SK-N-SH (cell line): ENCODE data around the gene FFAR2. TPM values are rescaled to one million over a fixed set of nuclear protein-coding genes. Genes with fewer than 3 reads are reported as not detected.

Source experiments
- CTCF ChIA-PET: fragments of 300-600, 350-600 bp; formaldehyde crosslinking; extraction: SDS; loops from one replicate; lab custom pipeline; 2021; lab: Yijun Ruan, JAX
- POLR2A ChIA-PET: fragments of 350-600 bp; sonication (Branson Sonifier 250); formaldehyde crosslinking; extraction: SDS; loops from one replicate; lab custom pipeline; 2020; ENCODE audit warnings: antibody characterized with exemption, inconsistent platforms; lab: Yijun Ruan, JAX
- DNase-seq: peaks from one replicate; pipeline ENCODE4 v3.0.0; 2012
- H2AFZ ChIP-seq: fragments of 200-600 bp; sonication (generic); 2 replicates; pipeline ENCODE4 v1.8.1; 2016; ENCODE audit warnings: antibody characterized with exemption, mild to moderate bottlenecking, low read depth
- H3F3A ChIP-seq: fragments of 200-600 bp; sonication (generic); replicated peaks from 2 replicates; pipeline ENCODE3; 2016; ENCODE audit warnings: antibody characterized with exemption, mild to moderate bottlenecking; ENCODE audit not compliant: insufficient read depth
- H3K27ac ChIP-seq, 2 experiments: fragments of 200-500 bp in 1 of 2; fragments of 200-600 bp in 1 of 2; sonication (Bioruptor generic) in 1 of 2; sonication (generic), shearing (Covaris generic) in 1 of 2; 2 replicates each; pipeline versions ENCODE4 v1.5.1 to v1.6.1; 2014 to 2016; ENCODE audit warnings: low read depth in 2 of 2, inconsistent platforms in 1 of 2, low read length in 1 of 2, mild to moderate bottlenecking in 1 of 2, mixed read lengths in 1 of 2
- H3K27me3 ChIP-seq: fragments of 200-600 bp; sonication (generic), shearing (Covaris generic); 2 replicates; pipeline ENCODE4 v1.6.1; 2016; ENCODE audit warnings: mixed run types; ENCODE audit not compliant: insufficient read depth
- H3K36me3 ChIP-seq, 2 experiments: fragments of 200-500 bp in 1 of 2; fragments of 200-600 bp in 1 of 2; sonication (Bioruptor generic) in 1 of 2; sonication (generic) in 1 of 2; replicated peaks in 1 of 2; 2 replicates each; pipeline versions ENCODE3 to v1.5.1; 2014 to 2016; ENCODE audit warnings: low read length in 1 of 2, mild to moderate bottlenecking in 1 of 2; ENCODE audit not compliant: insufficient read depth in 2 of 2, control insufficient read depth in 1 of 2
- H3K4me1 ChIP-seq, 2 experiments: fragments of 200-500 bp in 1 of 2; fragments of 200-600 bp in 1 of 2; sonication (Bioruptor generic) in 1 of 2; sonication (generic), shearing (Covaris generic) in 1 of 2; 2 replicates each; pipeline versions ENCODE4 v1.5.1 to v1.6.1; 2014 to 2016; ENCODE audit warnings: low read depth in 1 of 2, low read length in 1 of 2, mixed run types in 1 of 2; ENCODE audit not compliant: insufficient read depth in 2 of 2, control insufficient read depth in 1 of 2
- H3K4me2 ChIP-seq: fragments of 200-600 bp; sonication (generic), shearing (Covaris generic); 2 replicates; pipeline ENCODE4 v1.6.1; 2017; ENCODE audit warnings: mixed run types
- H3K4me3 ChIP-seq, 2 experiments: fragments of 200-500 bp in 1 of 2; fragments of 200-600 bp in 1 of 2; sonication (Bioruptor generic) in 1 of 2; sonication (generic), shearing (Covaris generic) in 1 of 2; 2 replicates each; pipeline versions ENCODE4 v1.5.1 to v1.8.1; 2014 to 2016; ENCODE audit warnings: low read depth in 2 of 2, inconsistent platforms in 1 of 2, low read length in 1 of 2, mild to moderate bottlenecking in 1 of 2, mixed read lengths in 1 of 2, moderate library complexity in 1 of 2
- H3K79me2 ChIP-seq: fragments of 200-600 bp; sonication (generic); 2 replicates; pipeline ENCODE4 v1.8.1; 2017; ENCODE audit warnings: mild to moderate bottlenecking; ENCODE audit not compliant: insufficient read depth
- H3K9ac ChIP-seq: fragments of 200-600 bp; sonication (generic); 2 replicates; pipeline ENCODE4 v1.6.1; 2017; ENCODE audit warnings: mixed run types
- H3K9me2 ChIP-seq: fragments of 200-600 bp; sonication (generic); 2 replicates; pipeline ENCODE4 v1.6.1; 2017; ENCODE audit warnings: mixed run types
- H3K9me3 ChIP-seq: fragments of 200-600 bp; sonication (generic); 2 replicates; pipeline ENCODE4 v1.6.1; 2017; ENCODE audit warnings: mixed run types, mild to moderate bottlenecking, moderate library complexity
- H4K20me1 ChIP-seq: fragments of 200-600 bp; sonication (generic); 2 replicates; pipeline ENCODE4 v1.6.1; 2017; ENCODE audit warnings: mild to moderate bottlenecking, mixed run types; ENCODE audit not compliant: insufficient read depth
- ELF1 ChIP-seq: IDR thresholded peaks from 2 replicates; pipeline ENCODE4 v1.4.0; 2012
- FOXJ3 ChIP-seq: sonication (generic); formaldehyde crosslinking; IDR thresholded peaks from 2 replicates; pipeline ENCODE4 v1.5.1; 2020; ENCODE audit warnings: mild to moderate bottlenecking, missing genetic modification reagents
- GATA2 ChIP-seq: sonication (generic); formaldehyde crosslinking; IDR thresholded peaks from 2 replicates; pipeline ENCODE4 v1.5.0; 2020; ENCODE audit warnings: mild to moderate bottlenecking, missing genetic modification reagents
- RCOR1 ChIP-seq: fragments of 150-350 bp; IDR thresholded peaks from 2 replicates; pipeline ENCODE4 v1.6.1; 2017; ENCODE audit warnings: antibody characterized with exemption, low read length
- SIN3A ChIP-seq: IDR thresholded peaks from 2 replicates; pipeline ENCODE4 v1.6.1; 2012; ENCODE audit warnings: low read depth, mild to moderate bottlenecking, low read length, moderate library complexity, borderline replicate concordance
- TCF12 ChIP-seq: IDR thresholded peaks from 2 replicates; pipeline ENCODE4 v1.4.0; 2012
- TEAD4 ChIP-seq: IDR thresholded peaks from 2 replicates; pipeline ENCODE4 v1.4.0; 2012; ENCODE audit warnings: mild to moderate bottlenecking, borderline replicate concordance; ENCODE audit not compliant: insufficient read depth
- YY1 ChIP-seq: IDR thresholded peaks from 2 replicates; pipeline ENCODE4 v1.4.0; 2012; ENCODE audit warnings: low read depth, mild to moderate bottlenecking
- WGBS: methylation state at CpG from one replicate; pipeline ENCODE4 v1.1.6; 2017; ENCODE audit warnings: low lambda C conversion rate; 5-methylcytosine and 5-hydroxymethylcytosine counted together
- polyA plus RNA-seq, 3 experiments: library from polyadenylated mRNA; depleted of rRNA; stranded (reverse); fragments of >200 nt; gene quantifications; 2 replicates each; pipeline ENCODE4 v1.2.3, GENCODE V29; 2012
- TF ChIP-seq, protein P1 (sequence below): IDR thresholded peaks from 2 replicates; pipeline ENCODE4 v1.4.0; 2012; ENCODE audit warnings: low read depth, borderline replicate concordance
- TF ChIP-seq, protein P2 (sequence below): IDR thresholded peaks from 2 replicates; pipeline ENCODE4 v1.6.1; 2012; ENCODE audit warnings: mild to moderate bottlenecking, low read depth, low read length, moderate library complexity
- TF ChIP-seq, protein P3 (sequence below): fragments of 150-350 bp; IDR thresholded peaks from 2 replicates; pipeline ENCODE4 v1.6.1; 2017; ENCODE audit warnings: antibody characterized with exemption, low read length, low read depth, borderline replicate concordance
- TF ChIP-seq, protein P4 (sequence below): fragments of 200-600 bp; sonication (generic); IDR thresholded peaks from 2 replicates; pipeline ENCODE4 v1.6.1; 2017; ENCODE audit warnings: antibody characterized with exemption, mild to moderate bottlenecking, moderate library complexity

FFAR2 gene
- polyA plus RNA-seq, 1 of the 3 experiments (the other 2 are of a cell fraction), result not detected

DNA sequence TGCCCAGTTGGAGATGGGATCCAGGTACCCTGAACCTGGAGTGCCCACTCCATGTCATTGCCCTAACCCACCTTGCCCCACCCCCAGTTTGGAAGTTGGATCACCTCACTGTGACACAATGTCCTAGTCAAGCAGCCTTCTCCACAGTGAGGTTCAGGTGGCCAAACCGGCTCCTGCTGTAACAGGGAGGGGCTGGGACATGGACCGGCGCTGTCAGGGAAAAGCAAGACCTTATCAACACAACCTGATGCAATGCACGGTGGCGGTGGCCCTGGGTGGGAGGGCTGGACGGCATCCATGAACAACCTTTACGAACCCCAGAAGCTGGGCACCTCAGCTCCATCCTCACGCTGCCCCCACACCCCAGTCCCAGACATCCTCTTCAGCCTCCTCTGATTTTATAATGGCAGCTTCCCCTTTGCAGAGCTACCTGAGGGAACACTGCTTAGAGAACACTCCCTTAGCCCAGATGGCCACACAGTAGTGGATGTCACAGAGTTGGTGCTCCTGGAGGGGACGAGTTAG lies 43.8 kb downstream of the FFAR2 start:
- TF ChIP-seq ELF1, result no peak
- TF ChIP-seq, protein P1, sequence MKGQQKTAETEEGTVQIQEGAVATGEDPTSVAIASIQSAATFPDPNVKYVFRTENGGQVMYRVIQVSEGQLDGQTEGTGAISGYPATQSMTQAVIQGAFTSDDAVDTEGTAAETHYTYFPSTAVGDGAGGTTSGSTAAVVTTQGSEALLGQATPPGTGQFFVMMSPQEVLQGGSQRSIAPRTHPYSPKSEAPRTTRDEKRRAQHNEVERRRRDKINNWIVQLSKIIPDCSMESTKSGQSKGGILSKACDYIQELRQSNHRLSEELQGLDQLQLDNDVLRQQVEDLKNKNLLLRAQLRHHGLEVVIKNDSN, result no peak
- TF ChIP-seq TEAD4, result no peak
- TF ChIP-seq TCF12, result no peak
- no peak for TF ChIP-seq FOXJ3 (CRISPR knock-in tag)
- TF ChIP-seq SIN3A, result no peak
- TF ChIP-seq, protein P2, sequence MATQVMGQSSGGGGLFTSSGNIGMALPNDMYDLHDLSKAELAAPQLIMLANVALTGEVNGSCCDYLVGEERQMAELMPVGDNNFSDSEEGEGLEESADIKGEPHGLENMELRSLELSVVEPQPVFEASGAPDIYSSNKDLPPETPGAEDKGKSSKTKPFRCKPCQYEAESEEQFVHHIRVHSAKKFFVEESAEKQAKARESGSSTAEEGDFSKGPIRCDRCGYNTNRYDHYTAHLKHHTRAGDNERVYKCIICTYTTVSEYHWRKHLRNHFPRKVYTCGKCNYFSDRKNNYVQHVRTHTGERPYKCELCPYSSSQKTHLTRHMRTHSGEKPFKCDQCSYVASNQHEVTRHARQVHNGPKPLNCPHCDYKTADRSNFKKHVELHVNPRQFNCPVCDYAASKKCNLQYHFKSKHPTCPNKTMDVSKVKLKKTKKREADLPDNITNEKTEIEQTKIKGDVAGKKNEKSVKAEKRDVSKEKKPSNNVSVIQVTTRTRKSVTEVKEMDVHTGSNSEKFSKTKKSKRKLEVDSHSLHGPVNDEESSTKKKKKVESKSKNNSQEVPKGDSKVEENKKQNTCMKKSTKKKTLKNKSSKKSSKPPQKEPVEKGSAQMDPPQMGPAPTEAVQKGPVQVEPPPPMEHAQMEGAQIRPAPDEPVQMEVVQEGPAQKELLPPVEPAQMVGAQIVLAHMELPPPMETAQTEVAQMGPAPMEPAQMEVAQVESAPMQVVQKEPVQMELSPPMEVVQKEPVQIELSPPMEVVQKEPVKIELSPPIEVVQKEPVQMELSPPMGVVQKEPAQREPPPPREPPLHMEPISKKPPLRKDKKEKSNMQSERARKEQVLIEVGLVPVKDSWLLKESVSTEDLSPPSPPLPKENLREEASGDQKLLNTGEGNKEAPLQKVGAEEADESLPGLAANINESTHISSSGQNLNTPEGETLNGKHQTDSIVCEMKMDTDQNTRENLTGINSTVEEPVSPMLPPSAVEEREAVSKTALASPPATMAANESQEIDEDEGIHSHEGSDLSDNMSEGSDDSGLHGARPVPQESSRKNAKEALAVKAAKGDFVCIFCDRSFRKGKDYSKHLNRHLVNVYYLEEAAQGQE, result no peak
- no peak for TF ChIP-seq RCOR1
- no peak for TF ChIP-seq YY1
- TF ChIP-seq, protein P3, sequence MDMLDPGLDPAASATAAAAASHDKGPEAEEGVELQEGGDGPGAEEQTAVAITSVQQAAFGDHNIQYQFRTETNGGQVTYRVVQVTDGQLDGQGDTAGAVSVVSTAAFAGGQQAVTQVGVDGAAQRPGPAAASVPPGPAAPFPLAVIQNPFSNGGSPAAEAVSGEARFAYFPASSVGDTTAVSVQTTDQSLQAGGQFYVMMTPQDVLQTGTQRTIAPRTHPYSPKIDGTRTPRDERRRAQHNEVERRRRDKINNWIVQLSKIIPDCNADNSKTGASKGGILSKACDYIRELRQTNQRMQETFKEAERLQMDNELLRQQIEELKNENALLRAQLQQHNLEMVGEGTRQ, result no peak
- no peak for TF ChIP-seq GATA2
- TF ChIP-seq, protein P4, sequence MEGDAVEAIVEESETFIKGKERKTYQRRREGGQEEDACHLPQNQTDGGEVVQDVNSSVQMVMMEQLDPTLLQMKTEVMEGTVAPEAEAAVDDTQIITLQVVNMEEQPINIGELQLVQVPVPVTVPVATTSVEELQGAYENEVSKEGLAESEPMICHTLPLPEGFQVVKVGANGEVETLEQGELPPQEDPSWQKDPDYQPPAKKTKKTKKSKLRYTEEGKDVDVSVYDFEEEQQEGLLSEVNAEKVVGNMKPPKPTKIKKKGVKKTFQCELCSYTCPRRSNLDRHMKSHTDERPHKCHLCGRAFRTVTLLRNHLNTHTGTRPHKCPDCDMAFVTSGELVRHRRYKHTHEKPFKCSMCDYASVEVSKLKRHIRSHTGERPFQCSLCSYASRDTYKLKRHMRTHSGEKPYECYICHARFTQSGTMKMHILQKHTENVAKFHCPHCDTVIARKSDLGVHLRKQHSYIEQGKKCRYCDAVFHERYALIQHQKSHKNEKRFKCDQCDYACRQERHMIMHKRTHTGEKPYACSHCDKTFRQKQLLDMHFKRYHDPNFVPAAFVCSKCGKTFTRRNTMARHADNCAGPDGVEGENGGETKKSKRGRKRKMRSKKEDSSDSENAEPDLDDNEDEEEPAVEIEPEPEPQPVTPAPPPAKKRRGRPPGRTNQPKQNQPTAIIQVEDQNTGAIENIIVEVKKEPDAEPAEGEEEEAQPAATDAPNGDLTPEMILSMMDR, result no peak
- DNase-seq, result no peak
- 13% methylated on average over 8 of the region's 9 CpGs for WGBS
- Histone ChIP-seq H3K4me2 (no peak overlapping the region), H3K79me2 (no peaks in the 10 kb centered on the region), H3K36me3 (no peaks in the 10 kb centered on the region), H3K27me3 (peaks cover 87% of the 10 kb centered on the region), H3K4me3 (no peak overlapping the region), H3K9ac (no peak overlapping the region), H3K27ac (no peak overlapping the region), H3K9me2 (no peaks in the 10 kb centered on the region), H3K9me3 (no peaks in the 10 kb centered on the region), H3F3A (no peaks in the 10 kb centered on the region), H2AFZ (no peak overlapping the region), H3K4me1 (peaks cover 0 to 2% of the 10 kb centered on the region in 2 experiments; a peak in 1 of 4 replicates), H4K20me1 (no peaks in the 10 kb centered on the region)
- ChIA-PET CTCF (interaction anchor here (1.0 to 8.1 kb wide), 5 partner anchors 15 to 144 kb away, joined by 3 to 127 read pairs (median 5); partner anchors contain the start of gene FFAR1), POLR2A (no interaction called here)
